C4-2B (cell line): ENCODE results near the gene NFASC.

ENCODE experiments used
- CTCF ChIP-seq: fragments of 450-650 bp; conservative IDR thresholded peaks from 2 replicates; pipeline ENCODE4 v1.5.1; 2017; ENCODE audit warnings: mild to moderate bottlenecking
- ZFX ChIP-seq: fragments of 450-650 bp; IDR thresholded peaks from 2 replicates; pipeline ENCODE4 v1.6.1; 2017

GRCh38 chr1:204947338-204947737, 76.7 kb downstream of the NFASC start:
- TF ChIP-seq CTCF (no peak), ZFX (no peak)
